Measurements from ENCODE around the gene CDKN2C.

Gene CDKN2C

GRCh38 chr1:50966991-50967390 lies 3.1 kb upstream of the CDKN2C start:
- Histone ChIP-seq H3K36me3 (ENCODE audit: control insufficient read depth, insufficient read depth, low read length) (no peaks in the 10 kb centered on the region), H3K9ac (ENCODE audit: low read length) (no peak overlapping the region), H3K9me3 (ENCODE audit: control insufficient read depth, insufficient read depth, low read depth, low read length) (no peaks in the 10 kb centered on the region), H3K4me1 (ENCODE audit: control insufficient read depth, insufficient read depth, low read length) (0 out of 2 replicates have a peak, but pooled peaks cover 9% of the 10 kb centered on the region), H3K27me3 (ENCODE audit: control insufficient read depth, insufficient read depth, low read length) (peaks cover 82% of the 10 kb centered on the region), H3K4me3 (ENCODE audit: low read depth, low read length) (no peak overlapping the region), H3K27ac (ENCODE audit: low read depth, low read length) (no peak overlapping the region)

DNA sequence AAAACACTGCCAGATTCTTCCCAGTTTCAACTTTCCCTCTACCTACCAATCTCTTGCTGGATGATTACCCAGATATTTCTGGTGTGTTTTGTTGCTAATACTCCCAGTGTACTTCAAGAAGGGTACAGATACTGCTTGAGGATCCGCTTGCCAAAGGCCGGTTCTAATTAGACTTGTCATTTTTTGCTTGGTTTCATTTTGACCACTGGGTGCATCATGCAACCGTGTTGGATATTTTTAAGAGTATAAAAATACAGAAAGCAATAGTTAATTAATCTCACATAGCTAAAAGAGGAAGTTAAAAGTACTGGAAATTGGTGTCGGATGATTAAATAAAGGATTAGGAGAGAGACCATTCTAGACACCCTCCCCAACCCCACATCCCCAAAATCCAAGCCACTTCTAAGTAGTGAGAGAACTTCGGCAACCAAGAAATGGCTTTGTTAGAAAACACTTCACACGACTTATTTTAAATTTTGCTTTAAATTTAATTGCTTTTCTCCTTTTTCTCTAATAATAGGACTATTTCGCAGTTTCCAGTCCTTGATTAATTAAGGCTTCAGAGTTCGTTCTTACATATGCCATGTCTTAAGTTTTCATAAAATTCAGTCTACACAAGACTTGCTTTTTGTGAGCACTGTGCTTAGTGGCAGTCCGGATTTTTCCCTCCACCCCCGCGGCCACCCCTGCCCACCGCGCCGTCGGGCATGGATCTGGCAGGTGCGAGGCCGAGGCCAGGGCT lies 2.5 kb upstream of the CDKN2C start:
- Histone ChIP-seq H3K27me3 (ENCODE audit: control insufficient read depth, insufficient read depth, low read length) (peaks cover 88% of the 10 kb centered on the region), H3K27ac (ENCODE audit: low read depth, low read length) (no peak overlapping the region), H3K36me3 (ENCODE audit: control insufficient read depth, insufficient read depth, low read length) (no peaks in the 10 kb centered on the region), H3K9me3 (ENCODE audit: control insufficient read depth, insufficient read depth, low read depth, low read length) (no peaks in the 10 kb centered on the region), H3K9ac (ENCODE audit: low read length) (no peak overlapping the region), H3K4me1 (ENCODE audit: control insufficient read depth, insufficient read depth, low read length) (0 out of 2 replicates have a peak, but pooled peaks cover 9% of the 10 kb centered on the region), H3K4me3 (ENCODE audit: low read depth, low read length) (peak overlapping the region; percentile 78)

- Histone ChIP-seq H3K4me1 (ENCODE audit: control insufficient read depth, insufficient read depth, low read length) (0 out of 2 replicates have a peak, but pooled peaks cover 9% of the 10 kb centered on the region), H3K27ac (ENCODE audit: low read depth, low read length) (no peak overlapping the region), H3K36me3 (ENCODE audit: control insufficient read depth, insufficient read depth, low read length) (no peaks in the 10 kb centered on the region), H3K9ac (ENCODE audit: low read length) (peak overlapping the region; percentile 55), H3K4me3 (ENCODE audit: low read depth, low read length) (peak overlapping the region; percentile 78), H3K9me3 (ENCODE audit: control insufficient read depth, insufficient read depth, low read depth, low read length) (no peaks in the 10 kb centered on the region), H3K27me3 (ENCODE audit: control insufficient read depth, insufficient read depth, low read length) (peaks cover 95% of the 10 kb centered on the region)
Measured at GRCh38 chr1:50968158-50968820, 1.8 kb upstream of the CDKN2C start.

- H3K9ac ChIP-seq (ENCODE audit: low read length), result no peak overlapping the region
- H3K36me3 ChIP-seq (ENCODE audit: control insufficient read depth, insufficient read depth, low read length), result no peaks in the 10 kb centered on the region
- peaks cover 97% of the 10 kb centered on the region for H3K27me3 ChIP-seq (ENCODE audit: control insufficient read depth, insufficient read depth, low read length)
- H3K4me3 ChIP-seq (ENCODE audit: low read depth, low read length), result peak overlapping the region; percentile 78
- H3K4me1 ChIP-seq (ENCODE audit: control insufficient read depth, insufficient read depth, low read length), result peaks cover 13% of the 10 kb centered on the region; the same call in 1 of the 2 replicates
- H3K27ac ChIP-seq (ENCODE audit: low read depth, low read length), result no peak overlapping the region
- no peaks in the 10 kb centered on the region for H3K9me3 ChIP-seq (ENCODE audit: control insufficient read depth, insufficient read depth, low read depth, low read length)
Measured at GRCh38 chr1:50968821-50969610, 1.0 kb upstream of the CDKN2C start.

DNA sequence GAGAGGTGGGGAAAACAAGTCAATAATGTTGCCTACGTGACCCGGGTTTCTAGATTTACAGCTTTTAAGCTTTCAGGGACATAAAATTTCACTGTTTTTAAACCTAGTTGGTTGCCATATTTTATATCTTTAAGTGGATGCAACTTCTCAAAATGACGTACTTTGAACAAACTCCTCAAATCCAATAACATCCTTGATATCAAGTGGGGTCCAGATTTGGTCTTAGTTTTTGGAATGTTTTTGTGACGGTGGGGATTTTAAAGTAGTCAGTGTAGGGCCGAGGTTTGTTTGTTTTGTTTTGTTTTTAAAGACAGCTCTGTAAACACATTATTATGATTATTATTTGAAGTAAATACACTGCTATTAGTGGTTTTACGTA lies 453 bp downstream of the CDKN2C start:
- Histone ChIP-seq H3K9me3 (ENCODE audit: control insufficient read depth, insufficient read depth, low read depth, low read length) (no peaks in the 10 kb centered on the region), H3K27me3 (ENCODE audit: control insufficient read depth, insufficient read depth, low read length) (peaks cover 98% of the 10 kb centered on the region), H3K9ac (ENCODE audit: low read length) (no peak overlapping the region), H3K4me3 (ENCODE audit: low read depth, low read length) (peak overlapping the region; percentile 78), H3K27ac (ENCODE audit: low read depth, low read length) (no peak overlapping the region), H3K36me3 (ENCODE audit: control insufficient read depth, insufficient read depth, low read length) (no peaks in the 10 kb centered on the region), H3K4me1 (ENCODE audit: control insufficient read depth, insufficient read depth, low read length) (peaks cover 13% of the 10 kb centered on the region; the same call in 1 of the 2 replicates)

GRCh38 chr1:50970931-50971582 lies 1.0 kb downstream of the CDKN2C start:
- no peak overlapping the region for H3K4me3 ChIP-seq (ENCODE audit: low read depth, low read length)

GRCh38 chr1:50971748-50972305 lies 1.8 kb downstream of the CDKN2C start:
- no peaks in the 10 kb centered on the region for H3K9me3 ChIP-seq (ENCODE audit: control insufficient read depth, insufficient read depth, low read depth, low read length)
- no peak overlapping the region for H3K9ac ChIP-seq (ENCODE audit: low read length)
- H3K4me3 ChIP-seq (ENCODE audit: low read depth, low read length), result no peak overlapping the region
- no peak overlapping the region for H3K27ac ChIP-seq (ENCODE audit: low read depth, low read length)
- peaks cover 22% of the 10 kb centered on the region; the same call in 1 of the 2 replicates for H3K4me1 ChIP-seq (ENCODE audit: control insufficient read depth, insufficient read depth, low read length)
- no peaks in the 10 kb centered on the region for H3K36me3 ChIP-seq (ENCODE audit: control insufficient read depth, insufficient read depth, low read length)
- peaks cover 98% of the 10 kb centered on the region for H3K27me3 ChIP-seq (ENCODE audit: control insufficient read depth, insufficient read depth, low read length)

More at GRCh38 chr1:50970931-50971582, 1.0 kb downstream of the CDKN2C start:
- no peak overlapping the region for H3K9ac ChIP-seq (ENCODE audit: low read length)
- H3K36me3 ChIP-seq (ENCODE audit: control insufficient read depth, insufficient read depth, low read length), result no peaks in the 10 kb centered on the region
- peaks cover 98% of the 10 kb centered on the region for H3K27me3 ChIP-seq (ENCODE audit: control insufficient read depth, insufficient read depth, low read length)
- H3K4me1 ChIP-seq (ENCODE audit: control insufficient read depth, insufficient read depth, low read length), result peaks cover 15% of the 10 kb centered on the region; the same call in 1 of the 2 replicates
- H3K9me3 ChIP-seq (ENCODE audit: control insufficient read depth, insufficient read depth, low read depth, low read length), result no peaks in the 10 kb centered on the region
- no peak overlapping the region for H3K27ac ChIP-seq (ENCODE audit: low read depth, low read length)

GRCh38 chr1:50972766-50973165 lies 2.7 kb downstream of the CDKN2C start:
- no peak overlapping the region for H3K27ac ChIP-seq (ENCODE audit: low read depth, low read length)
- H3K9ac ChIP-seq (ENCODE audit: low read length), result no peak overlapping the region
- H3K9me3 ChIP-seq (ENCODE audit: control insufficient read depth, insufficient read depth, low read depth, low read length), result no peaks in the 10 kb centered on the region
- H3K27me3 ChIP-seq (ENCODE audit: control insufficient read depth, insufficient read depth, low read length), result peaks cover 98% of the 10 kb centered on the region
- peaks cover 19% of the 10 kb centered on the region; the same call in 1 of the 2 replicates for H3K4me1 ChIP-seq (ENCODE audit: control insufficient read depth, insufficient read depth, low read length)
- H3K4me3 ChIP-seq (ENCODE audit: low read depth, low read length), result no peak overlapping the region
- no peaks in the 10 kb centered on the region for H3K36me3 ChIP-seq (ENCODE audit: control insufficient read depth, insufficient read depth, low read length)

DNA sequence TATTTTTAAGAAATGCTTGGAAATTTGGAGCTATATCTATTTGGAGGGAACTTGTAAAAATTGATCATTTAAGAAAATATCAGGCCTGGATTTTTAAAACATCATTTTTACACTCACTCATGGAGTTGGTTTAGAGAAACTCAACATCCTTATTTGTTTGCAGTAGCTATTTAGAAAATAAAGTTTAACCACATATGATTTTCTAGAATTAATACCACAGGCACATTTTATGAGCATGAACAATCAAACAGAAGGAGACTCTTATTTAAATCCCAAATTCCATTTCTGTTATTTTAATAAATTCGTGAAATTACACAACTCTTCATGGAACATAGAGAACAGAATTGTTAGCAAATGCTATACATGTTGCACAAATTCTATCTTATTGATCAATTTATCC lies 3.2 kb downstream of the CDKN2C start:
- H3K4me3 ChIP-seq (ENCODE audit: low read depth, low read length), result no peak overlapping the region
- peaks cover 98% of the 10 kb centered on the region for H3K27me3 ChIP-seq (ENCODE audit: control insufficient read depth, insufficient read depth, low read length)
- H3K9ac ChIP-seq (ENCODE audit: low read length), result no peak overlapping the region
- H3K36me3 ChIP-seq (ENCODE audit: control insufficient read depth, insufficient read depth, low read length), result no peaks in the 10 kb centered on the region
- no peak overlapping the region for H3K27ac ChIP-seq (ENCODE audit: low read depth, low read length)
- peaks cover 18% of the 10 kb centered on the region; the same call in 1 of the 2 replicates for H3K4me1 ChIP-seq (ENCODE audit: control insufficient read depth, insufficient read depth, low read length)
- no peaks in the 10 kb centered on the region for H3K9me3 ChIP-seq (ENCODE audit: control insufficient read depth, insufficient read depth, low read depth, low read length)

DNA sequence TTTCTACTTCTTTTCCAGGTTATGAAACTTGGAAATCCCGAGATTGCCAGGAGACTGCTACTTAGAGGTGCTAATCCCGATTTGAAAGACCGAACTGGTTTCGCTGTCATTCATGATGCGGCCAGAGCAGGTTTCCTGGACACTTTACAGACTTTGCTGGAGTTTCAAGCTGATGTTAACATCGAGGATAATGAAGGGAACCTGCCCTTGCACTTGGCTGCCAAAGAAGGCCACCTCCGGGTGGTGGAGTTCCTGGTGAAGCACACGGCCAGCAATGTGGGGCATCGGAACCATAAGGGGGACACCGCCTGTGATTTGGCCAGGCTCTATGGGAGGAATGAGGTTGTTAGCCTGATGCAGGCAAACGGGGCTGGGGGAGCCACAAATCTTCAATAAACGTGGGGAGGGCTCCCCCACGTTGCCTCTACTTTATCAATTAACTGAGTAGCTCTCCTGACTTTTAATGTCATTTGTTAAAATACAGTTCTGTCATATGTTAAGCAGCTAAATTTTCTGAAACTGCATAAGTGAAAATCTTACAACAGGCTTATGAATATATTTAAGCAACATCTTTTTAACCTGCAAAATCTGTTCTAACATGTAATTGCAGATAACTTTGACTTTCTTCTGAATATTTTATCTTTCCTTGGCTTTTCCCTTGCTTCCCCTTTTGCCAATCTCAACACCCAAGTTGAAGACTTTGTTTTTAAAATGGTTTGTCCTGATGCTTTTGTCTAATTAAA lies 4.0 kb downstream of the CDKN2C start:
- peaks cover 99% of the 10 kb centered on the region for H3K27me3 ChIP-seq (ENCODE audit: control insufficient read depth, insufficient read depth, low read length)
- no peak overlapping the region for H3K9ac ChIP-seq (ENCODE audit: low read length)
- no peak overlapping the region for H3K27ac ChIP-seq (ENCODE audit: low read depth, low read length)
- H3K9me3 ChIP-seq (ENCODE audit: control insufficient read depth, insufficient read depth, low read depth, low read length), result no peaks in the 10 kb centered on the region
- no peak overlapping the region for H3K4me3 ChIP-seq (ENCODE audit: low read depth, low read length)
- no peaks in the 10 kb centered on the region for H3K36me3 ChIP-seq (ENCODE audit: control insufficient read depth, insufficient read depth, low read length)
- peaks cover 26% of the 10 kb centered on the region for H3K4me1 ChIP-seq (ENCODE audit: control insufficient read depth, insufficient read depth, low read length)
